ENCODE measurements around the gene GNAS-AS1.
A peak's percentile ranks its signal among the peaks of the same experiment; 100 is the strongest.

The GNAS-AS1 gene

GRCh38 chr20:58850693-58851174 lies at the start of gene GNAS-AS1:
GNAS-AS1 (minus strand) TSS chr20:58850902.
- DNase-seq (ENCODE audit: low read depth) = peak; percentile 74

- DNase-seq (ENCODE audit: low read depth) = no peak
Measured at GRCh38 chr20:58900397-58900796, 49.7 kb upstream of the GNAS-AS1 start.

GRCh38 chr20:58899512-58899911 lies 48.8 kb upstream of the GNAS-AS1 start:
- DNase-seq (ENCODE audit: low read depth) = no peak

- DNase-seq (ENCODE audit: low read depth) = no peak
Measured at GRCh38 chr20:58898629-58899408, 48.1 kb upstream of the GNAS-AS1 start.

- DNase-seq (ENCODE audit: low read depth) = no peak
Measured at GRCh38 chr20:58897488-58897887, 46.8 kb upstream of the GNAS-AS1 start.

- DNase-seq (ENCODE audit: low read depth) = no peak
Measured at GRCh38 chr20:58896820-58897219, 46.1 kb upstream of the GNAS-AS1 start.

GRCh38 chr20:58895448-58896180 lies 44.9 kb upstream of the GNAS-AS1 start:
- no peak for DNase-seq (ENCODE audit: low read depth)

GRCh38 chr20:58894652-58895447 lies 44.1 kb upstream of the GNAS-AS1 start:
- DNase-seq (ENCODE audit: low read depth) = no peak

GRCh38 chr20:58893355-58894120 lies 42.8 kb upstream of the GNAS-AS1 start:
- DNase-seq (ENCODE audit: low read depth) = no peak

GRCh38 chr20:58892932-58893224 lies 42.2 kb upstream of the GNAS-AS1 start:
- DNase-seq (ENCODE audit: low read depth) = no peak

- DNase-seq (ENCODE audit: low read depth) = peak; percentile 63
Measured at GRCh38 chr20:58892141-58892931, 41.6 kb upstream of the GNAS-AS1 start.

- peak; percentile 16 for DNase-seq (ENCODE audit: low read depth)
Measured at GRCh38 chr20:58891718-58892140, 41.0 kb upstream of the GNAS-AS1 start.

GRCh38 chr20:58891086-58891717 lies 40.5 kb upstream of the GNAS-AS1 start:
- DNase-seq (ENCODE audit: low read depth) = peak; percentile 67

GRCh38 chr20:58890518-58891085 lies 39.9 kb upstream of the GNAS-AS1 start:
- peak; percentile 66 for DNase-seq (ENCODE audit: low read depth)

GRCh38 chr20:58889798-58890517 lies 39.3 kb upstream of the GNAS-AS1 start:
- peak; percentile 40 for DNase-seq (ENCODE audit: low read depth)

GRCh38 chr20:58889334-58889760 lies 38.6 kb upstream of the GNAS-AS1 start:
- DNase-seq (ENCODE audit: low read depth) = no peak

GRCh38 chr20:58888521-58889333 lies 38.0 kb upstream of the GNAS-AS1 start:
- peak; percentile 73 for DNase-seq (ENCODE audit: low read depth)

- no peak for DNase-seq (ENCODE audit: low read depth)
Measured at GRCh38 chr20:58888103-58888502, 37.4 kb upstream of the GNAS-AS1 start.
